Ovary (tissue), 3 donors: ENCODE results near the gene TPO.

ENCODE experiments used
- EP300 ChIP-seq: sonication (generic); formaldehyde crosslinking; IDR thresholded peaks from one replicate; pipeline ENCODE4 v1.6.1; 2017; ENCODE audit warnings: antibody characterized with exemption
- POLR2A ChIP-seq: fragments of 450-650 bp; IDR thresholded peaks from one replicate; pipeline ENCODE4 v1.6.1; 2017; ENCODE audit warnings: antibody characterized with exemption, mild to moderate bottlenecking, moderate library complexity
- TF ChIP-seq, protein P1 (sequence below), 3 donors: fragments of 450-650 bp in 2 of 3; fragments of 200-600 bp in 1 of 3; IDR thresholded peaks; one replicate each; pipeline versions ENCODE4 v1.5.1 to v1.8.0; 2016 to 2022; ENCODE audit warnings: antibody characterized with exemption in 3 of 3, mild to moderate bottlenecking in 1 of 3
- donor health status: DM: no; HTN: no; CAD: no.

DNA sequence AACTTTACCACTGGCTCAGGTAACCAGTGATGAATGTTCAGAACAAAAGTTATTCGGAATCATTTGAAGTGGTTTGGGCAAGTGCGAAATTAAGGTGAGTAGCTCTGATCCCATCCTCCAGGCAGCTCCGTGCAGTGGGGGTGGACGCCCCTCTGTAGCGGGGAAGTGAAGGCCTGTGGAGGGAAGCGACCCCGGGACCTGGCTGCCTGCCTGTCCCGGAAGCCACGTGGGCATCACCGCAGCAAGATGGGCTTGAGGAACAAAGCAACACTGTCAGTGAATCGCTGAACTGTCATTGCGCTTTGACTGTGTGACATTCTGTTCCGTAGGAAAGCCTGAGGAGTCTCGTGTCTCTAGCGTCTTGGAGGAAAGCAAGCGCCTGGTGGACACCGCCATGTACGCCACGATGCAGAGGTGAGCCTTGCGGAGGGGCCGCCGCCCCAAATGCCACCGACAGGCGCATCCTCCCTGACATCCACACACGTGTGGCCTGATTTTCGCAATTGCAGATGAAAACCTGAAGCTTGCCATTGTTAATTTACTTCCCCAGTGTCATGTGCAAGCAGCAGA is 9.5 kb downstream of the TPO start:
- TF ChIP-seq POLR2A (no peak), EP300 (no peak)
- TF ChIP-seq, protein P1, sequence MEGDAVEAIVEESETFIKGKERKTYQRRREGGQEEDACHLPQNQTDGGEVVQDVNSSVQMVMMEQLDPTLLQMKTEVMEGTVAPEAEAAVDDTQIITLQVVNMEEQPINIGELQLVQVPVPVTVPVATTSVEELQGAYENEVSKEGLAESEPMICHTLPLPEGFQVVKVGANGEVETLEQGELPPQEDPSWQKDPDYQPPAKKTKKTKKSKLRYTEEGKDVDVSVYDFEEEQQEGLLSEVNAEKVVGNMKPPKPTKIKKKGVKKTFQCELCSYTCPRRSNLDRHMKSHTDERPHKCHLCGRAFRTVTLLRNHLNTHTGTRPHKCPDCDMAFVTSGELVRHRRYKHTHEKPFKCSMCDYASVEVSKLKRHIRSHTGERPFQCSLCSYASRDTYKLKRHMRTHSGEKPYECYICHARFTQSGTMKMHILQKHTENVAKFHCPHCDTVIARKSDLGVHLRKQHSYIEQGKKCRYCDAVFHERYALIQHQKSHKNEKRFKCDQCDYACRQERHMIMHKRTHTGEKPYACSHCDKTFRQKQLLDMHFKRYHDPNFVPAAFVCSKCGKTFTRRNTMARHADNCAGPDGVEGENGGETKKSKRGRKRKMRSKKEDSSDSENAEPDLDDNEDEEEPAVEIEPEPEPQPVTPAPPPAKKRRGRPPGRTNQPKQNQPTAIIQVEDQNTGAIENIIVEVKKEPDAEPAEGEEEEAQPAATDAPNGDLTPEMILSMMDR (IDR thresholded peaks at IDR 0.05): no peak
